ENCODE results near the gene PLXDC1. TPM values are rescaled to one million over a fixed set of nuclear protein-coding genes. Genes with fewer than 3 reads are reported as not detected.
"Not testable (repeated sequence)": the region's sequence is repeated elsewhere in the genome, so short reads cannot be mapped to it uniquely, and the experiment has no call there.

PLXDC1 gene
- total RNA-seq, 1 donor from 2014 or later: 0.50 TPM

GRCh38 chr17:39129544-39129943 is 21.9 kb downstream of the PLXDC1 start:
- not testable (repeated sequence) for DNase-seq (ENCODE audit: low spot score); ATAC-seq

GRCh38 chr17:39126436-39126835 is 25.0 kb downstream of the PLXDC1 start:
- no peak for DNase-seq (ENCODE audit: low spot score)
- ATAC-seq: no peak

GRCh38 chr17:39125143-39125875 is 26.1 kb downstream of the PLXDC1 start:
- no peak for ATAC-seq
- no peak for DNase-seq (ENCODE audit: low spot score)

GRCh38 chr17:39123627-39124026 is 27.8 kb downstream of the PLXDC1 start:
- DNase-seq (ENCODE audit: low spot score): no peak
- ATAC-seq: no peak

- DNase-seq (ENCODE audit: low spot score): no peak
- no peak for ATAC-seq
Observed at GRCh38 chr17:39122991-39123390, 28.4 kb downstream of the PLXDC1 start.

- not testable (repeated sequence) for DNase-seq (ENCODE audit: low spot score); ATAC-seq
Observed at GRCh38 chr17:39121919-39122318, 29.5 kb downstream of the PLXDC1 start.

- DNase-seq (ENCODE audit: low spot score) (no peak), ATAC-seq (peak; percentile 29)
Observed at GRCh38 chr17:39118674-39119419, 32.6 kb downstream of the PLXDC1 start.

GRCh38 chr17:39116224-39116623 is 35.2 kb downstream of the PLXDC1 start:
- ATAC-seq: no peak
- no peak for DNase-seq (ENCODE audit: low spot score)

- ATAC-seq (no peak), DNase-seq (ENCODE audit: low spot score) (no peak)
Observed at GRCh38 chr17:39115135-39115534, 36.3 kb downstream of the PLXDC1 start.

GRCh38 chr17:39114723-39115122 is 36.7 kb downstream of the PLXDC1 start:
- DNase-seq (ENCODE audit: low spot score) (no peak), ATAC-seq (no peak)

- DNase-seq (ENCODE audit: low spot score): no peak
- no peak for ATAC-seq
Observed at GRCh38 chr17:39113871-39114270, 37.6 kb downstream of the PLXDC1 start.

- DNase-seq (ENCODE audit: low spot score): peak; percentile 91
- ATAC-seq: peak; percentile 98
Observed at GRCh38 chr17:39110435-39111136, 40.9 kb downstream of the PLXDC1 start.

- no peak for DNase-seq (ENCODE audit: low spot score)
Observed at GRCh38 chr17:39108461-39109375, 42.7 kb downstream of the PLXDC1 start.

GRCh38 chr17:39107973-39108372 is 43.5 kb downstream of the PLXDC1 start:
- DNase-seq (ENCODE audit: low spot score) (no peak), ATAC-seq (no peak)

More at GRCh38 chr17:39108461-39109375, 42.7 kb downstream of the PLXDC1 start:
- ATAC-seq: no peak

GRCh38 chr17:39107155-39107554 is 44.3 kb downstream of the PLXDC1 start:
- ATAC-seq (no peak), DNase-seq (ENCODE audit: low spot score) (no peak)

GRCh38 chr17:39105705-39106104 is 45.7 kb downstream of the PLXDC1 start:
- no peak for DNase-seq (ENCODE audit: low spot score)
- no peak for ATAC-seq

- no peak for ATAC-seq
- no peak for DNase-seq (ENCODE audit: low spot score)
Observed at GRCh38 chr17:39104657-39105056, 46.8 kb downstream of the PLXDC1 start.

GRCh38 chr17:39104046-39104445 is 47.4 kb downstream of the PLXDC1 start:
- DNase-seq (ENCODE audit: low spot score): no peak
- ATAC-seq: no peak

- ATAC-seq (no peak), DNase-seq (ENCODE audit: low spot score) (no peak)
Observed at GRCh38 chr17:39101091-39101490, 50.3 kb downstream of the PLXDC1 start.

- DNase-seq (ENCODE audit: low spot score): no peak
- ATAC-seq: no peak
Observed at GRCh38 chr17:39100530-39100929, 50.9 kb downstream of the PLXDC1 start.
